Endothelial cell of umbilical vein (primary cell): ENCODE data around the gene ADAP2. TPM values are rescaled to one million over a fixed set of nuclear protein-coding genes. Genes with fewer than 3 reads are reported as not detected.

Source experiments
- polyA plus RNA-seq, 4 experiments: library from polyadenylated mRNA; depleted of rRNA in 3 of 4; stranded (reverse) in 3 of 4; unstranded in 1 of 4; fragments of >200 nt; gene quantifications; 2 replicates each; pipeline versions ENCODE4 v1.2.1 to v1.2.3, GENCODE V29; 2011 to 2012; ENCODE audit warnings: missing spikeins in 1 of 4
- small RNA-seq: library from RNA; depleted of rRNA; stranded (forward); fragments of <200 nt; gene quantifications from one replicate; pipeline ENCODE3, GENCODE V24; 2012; ENCODE audit warnings: low replicate concordance, low read depth; ENCODE audit not compliant: insufficient read depth, insufficient read length
- total RNA-seq: library from RNA; stranded (reverse); gene quantifications from 2 replicates; pipeline ENCODE4 v1.2.3, GENCODE V29; 2021

The ADAP2 gene
- total and polyA plus RNA-seq, 2 donors (not counting 3 experiments of a cell fraction or from before 2014, with no cell fraction given): 0.28 to 1.0 TPM

Small RNA genes lying within 50 kb of the gene (small RNA-seq; reads per million reads assigned to genes)
- gene AC138207.3: not detected
- gene RN7SL138P: not detected

Other genes with a start within 250 kb of the ADAP2 start
- 15.4 and 18.9 TPM in 2 replicates for gene CRLF3, start 97.3 kb upstream of the ADAP2 start, total RNA-seq
- 7.7 and 10.1 TPM in 2 replicates for gene CRLF3, start 97.3 kb upstream of the ADAP2 start, polyA plus RNA-seq
- gene ATAD5, start 90.0 kb upstream of the ADAP2 start, total RNA-seq: 8.4 and 9.4 TPM in 2 replicates
- gene ATAD5, start 90.0 kb upstream of the ADAP2 start, polyA plus RNA-seq: 0.54 and 0.80 TPM in 2 replicates
- gene TEFM, start 15.7 kb upstream of the ADAP2 start, total RNA-seq: 12.0 and 12.7 TPM in 2 replicates
- 3.7 and 4.8 TPM in 2 replicates for gene TEFM, start 15.7 kb upstream of the ADAP2 start, polyA plus RNA-seq
- 11.6 and 11.7 TPM in 2 replicates for gene RNF135, start 49.1 kb downstream of the ADAP2 start, total RNA-seq
- gene RNF135, start 49.1 kb downstream of the ADAP2 start, polyA plus RNA-seq: 12.0 and 13.4 TPM in 2 replicates
- gene NF1, start 173.0 kb downstream of the ADAP2 start, total RNA-seq: 37.6 and 42.4 TPM in 2 replicates
- gene NF1, start 173.0 kb downstream of the ADAP2 start, polyA plus RNA-seq: 13.0 and 13.7 TPM in 2 replicates